TTC549 (cell line): ENCODE results near the gene CADM1.

Experiments used
- FAIRE-seq: peaks from 2 replicates; lab custom pipeline; 2012; peaks lifted over from hg19 to GRCh38; lab: Jason Lieb, UNC

CADM1 gene

GRCh38 chr11:115314330-115314920 lies 189.8 kb downstream of the CADM1 start:
- no peak for FAIRE-seq

- no peak for FAIRE-seq
Observed at GRCh38 chr11:115313224-115313838, 190.9 kb downstream of the CADM1 start.

- FAIRE-seq = no peak
Observed at GRCh38 chr11:115311949-115312348, 192.3 kb downstream of the CADM1 start.

GRCh38 chr11:115306689-115307088 lies 197.5 kb downstream of the CADM1 start:
- no peak for FAIRE-seq

- no peak for FAIRE-seq
Observed at GRCh38 chr11:115304774-115305472, 199.3 kb downstream of the CADM1 start.

- no peak for FAIRE-seq
Observed at GRCh38 chr11:115303929-115304531, 200.2 kb downstream of the CADM1 start.

GRCh38 chr11:115302946-115303703 lies 201.1 kb downstream of the CADM1 start:
- no peak for FAIRE-seq

GRCh38 chr11:115300660-115301428 lies 203.4 kb downstream of the CADM1 start:
- no peak for FAIRE-seq

- no peak for FAIRE-seq
Observed at GRCh38 chr11:115298300-115299012, 205.8 kb downstream of the CADM1 start.

GRCh38 chr11:115297330-115297729 lies 206.9 kb downstream of the CADM1 start:
- no peak for FAIRE-seq

- no peak for FAIRE-seq
Observed at GRCh38 chr11:115291325-115291724, 212.9 kb downstream of the CADM1 start.

- no peak for FAIRE-seq
Observed at GRCh38 chr11:115290893-115291292, 213.3 kb downstream of the CADM1 start.

- no peak for FAIRE-seq
Observed at GRCh38 chr11:115290479-115290878, 213.7 kb downstream of the CADM1 start.

GRCh38 chr11:115287266-115287665 lies 216.9 kb downstream of the CADM1 start:
- no peak for FAIRE-seq

- FAIRE-seq = no peak
Observed at GRCh38 chr11:115286614-115287013, 217.6 kb downstream of the CADM1 start.

- no peak for FAIRE-seq
Observed at GRCh38 chr11:115284773-115285172, 219.4 kb downstream of the CADM1 start.

- no peak for FAIRE-seq
Observed at GRCh38 chr11:115282923-115283322, 221.3 kb downstream of the CADM1 start.

GRCh38 chr11:115280775-115281174 lies 223.4 kb downstream of the CADM1 start:
- no peak for FAIRE-seq

GRCh38 chr11:115279813-115280761 lies 224.1 kb downstream of the CADM1 start:
- FAIRE-seq = no peak

GRCh38 chr11:115276799-115277198 lies 227.4 kb downstream of the CADM1 start:
- FAIRE-seq = no peak
